ENCODE measurements around the gene ANGPTL5.
A peak's percentile ranks its signal among the peaks of the same experiment; 100 is the strongest.

The ANGPTL5 gene

DNA sequence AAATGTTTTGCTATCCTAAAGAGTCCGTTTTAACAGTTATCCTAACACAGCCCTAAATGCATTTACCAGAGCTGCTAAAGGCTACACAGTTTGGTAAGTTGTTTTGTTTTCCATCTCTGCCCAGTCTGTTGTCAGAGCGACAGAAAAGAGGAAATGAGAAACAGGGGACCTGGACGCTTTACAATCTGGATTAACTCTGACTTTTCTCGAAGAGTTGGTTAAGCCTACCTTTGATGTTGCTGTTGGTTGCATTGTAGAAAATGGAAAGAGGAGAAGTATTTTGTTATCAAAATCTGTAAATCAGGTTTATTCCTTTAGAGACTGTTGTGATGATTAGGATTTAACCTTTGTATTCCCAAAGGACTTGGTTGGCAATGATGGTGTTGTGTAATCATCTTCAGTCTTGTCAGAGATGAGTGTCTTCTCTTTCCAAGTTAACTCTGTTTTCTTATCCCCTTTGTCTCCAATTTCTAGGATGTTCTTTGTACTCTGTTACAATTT, 481 bp downstream of the ANGPTL5 start:
- peak overlapping the region; percentile 92 for H3K4me3 ChIP-seq (ENCODE audit: low read depth, low read length)
- no peak for TF ChIP-seq CTCF (conservative IDR thresholded peaks at IDR 0.05; ENCODE audit: low read depth, low read length)
- DNase-seq (ENCODE audit: low read depth) = peak; percentile 62

GRCh38 chr11:101914738-101915426, 1.4 kb downstream of the ANGPTL5 start, which contains the start of gene CEP126:
Gene CEP126, plus strand, starts transcription at chr11:101915010. Its CDS starts 275 bp downstream, at chr11:101915285.
- peak; percentile 74 for TF ChIP-seq CTCF (conservative IDR thresholded peaks at IDR 0.05; ENCODE audit: low read depth, low read length)
- peak; percentile 97 for DNase-seq (ENCODE audit: low read depth)
- peak within 1 kb of the TSS; percentile 92 for H3K4me3 ChIP-seq (ENCODE audit: low read depth, low read length)

GRCh38 chr11:101914341-101914737, 2.0 kb downstream of the ANGPTL5 start:
- peak overlapping the region; percentile 92 for H3K4me3 ChIP-seq (ENCODE audit: low read depth, low read length)
- TF ChIP-seq CTCF (conservative IDR thresholded peaks at IDR 0.05; ENCODE audit: low read depth, low read length) = no peak
- peak; percentile 75 for DNase-seq (ENCODE audit: low read depth)

GRCh38 chr11:101913656-101914055, 2.7 kb downstream of the ANGPTL5 start:
- peak; percentile 4 for DNase-seq (ENCODE audit: low read depth)
- no peak for TF ChIP-seq CTCF (conservative IDR thresholded peaks at IDR 0.05; ENCODE audit: low read depth, low read length)
- no peak overlapping the region for H3K4me3 ChIP-seq (ENCODE audit: low read depth, low read length)

DNA sequence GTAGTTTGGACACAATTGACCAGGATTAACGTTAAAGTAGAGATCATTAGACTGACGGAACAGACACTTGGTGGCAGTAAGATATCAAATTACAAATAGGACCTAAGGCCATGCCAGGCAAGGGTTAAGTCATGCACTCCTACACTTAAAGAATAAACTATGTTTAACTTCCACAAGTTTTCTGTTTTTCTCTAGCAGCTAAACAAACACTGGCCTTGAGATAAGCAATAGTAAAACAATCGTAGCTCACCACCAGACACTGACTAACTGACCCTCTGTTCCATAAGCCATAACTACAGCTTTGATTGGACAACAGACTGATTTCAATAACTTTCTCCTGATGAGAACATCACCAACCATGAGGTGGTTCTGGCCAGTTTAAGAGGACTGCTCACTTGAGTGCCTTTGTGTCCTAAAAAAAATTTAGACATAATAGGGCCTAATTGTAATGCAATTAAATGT, 3.5 kb downstream of the ANGPTL5 start:
- peak; percentile 83 for DNase-seq (ENCODE audit: low read depth)

DNA sequence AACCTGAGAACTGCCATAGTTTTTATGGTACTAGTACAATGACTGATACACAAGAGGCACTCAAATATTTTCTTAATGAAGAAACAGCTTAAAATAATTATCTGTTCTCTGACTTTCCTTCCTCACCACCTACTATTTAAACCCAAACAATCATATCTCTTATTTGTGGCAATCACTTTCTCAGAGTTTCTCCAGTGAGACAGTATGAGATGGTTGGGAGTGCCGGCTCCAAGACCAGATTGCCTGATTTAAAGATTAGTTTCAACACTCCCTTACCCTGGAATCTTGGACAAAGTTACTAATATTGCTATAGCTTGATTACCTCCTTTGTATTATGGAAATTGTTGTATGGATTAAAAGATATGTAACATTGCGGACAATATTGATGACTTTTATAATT, 7.2 kb downstream of the ANGPTL5 start:
- no peak overlapping the region for H3K4me3 ChIP-seq (ENCODE audit: low read depth, low read length)
- no peak for TF ChIP-seq CTCF (conservative IDR thresholded peaks at IDR 0.05; ENCODE audit: low read depth, low read length)
- no peak for DNase-seq (ENCODE audit: low read depth)

More for the DNA sequence above, 3.5 kb downstream of the ANGPTL5 start:
- no peak overlapping the region for H3K4me3 ChIP-seq (ENCODE audit: low read depth, low read length)
- TF ChIP-seq CTCF (conservative IDR thresholded peaks at IDR 0.05; ENCODE audit: low read depth, low read length) = no peak

DNA sequence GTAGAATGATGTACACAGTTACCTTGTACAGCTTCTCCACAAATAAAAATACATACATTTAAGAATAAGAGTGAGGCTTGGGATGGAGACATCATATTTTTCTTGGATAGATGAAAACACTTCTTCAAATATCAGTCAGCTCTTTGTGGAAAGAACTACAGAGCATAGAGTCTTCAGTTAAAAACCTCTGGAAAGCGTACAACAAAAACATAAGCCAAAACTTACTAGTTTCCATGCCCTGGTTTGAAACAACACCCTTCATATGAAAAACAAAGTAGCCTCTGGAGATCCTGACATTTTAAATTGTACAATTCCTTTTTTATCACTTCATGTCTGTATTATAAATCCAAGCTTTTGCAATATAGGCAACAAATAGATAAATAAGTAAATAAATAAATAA, 8.5 kb downstream of the ANGPTL5 start:
- no peak for TF ChIP-seq CTCF (conservative IDR thresholded peaks at IDR 0.05; ENCODE audit: low read depth, low read length)
- DNase-seq (ENCODE audit: low read depth) = peak; percentile 14
- H3K4me3 ChIP-seq (ENCODE audit: low read depth, low read length) = no peak overlapping the region

Data from choroid plexus epithelial cell (primary cell).